AG04450 (cell line): Measurements from ENCODE around the gene CD47. TPM values are rescaled to one million over a fixed set of nuclear protein-coding genes. Genes with fewer than 3 reads are reported as not detected.

Experiments
- CTCF ChIA-PET: fragments of 300-600, 350-600 bp; formaldehyde crosslinking; extraction: SDS; loops from one replicate; lab custom pipeline; 2022; ENCODE audit warnings: antibody characterized with exemption, inconsistent platforms; lab: Charles Lee
- POLR2A ChIA-PET: fragments of 350-600 bp; formaldehyde crosslinking; extraction: SDS; loops from one replicate; lab custom pipeline; 2021; ENCODE audit warnings: antibody characterized with exemption, inconsistent platforms; lab: Yijun Ruan, JAX
- DNase-seq: peaks from one replicate; pipeline ENCODE4 v3.0.0-alpha.2; 2011; ENCODE audit warnings: low read depth, low spot score
- H3K27ac ChIP-seq: one replicate; pipeline ENCODE4 v1.5.1; 2012; ENCODE audit warnings: low read depth, low read length, control low read depth
- H3K27me3 ChIP-seq: one replicate; pipeline ENCODE4 v1.6.0; 2012; ENCODE audit warnings: low read length; ENCODE audit not compliant: control insufficient read depth, insufficient read depth
- H3K4me3 ChIP-seq: 2 replicates; pipeline ENCODE4 v1.5.1; 2011; ENCODE audit warnings: mild to moderate bottlenecking, low read depth, low read length, control low read depth
- H3K9me3 ChIP-seq: 2 replicates; pipeline ENCODE4 v1.5.1; 2012; ENCODE audit warnings: low read length; ENCODE audit not compliant: control insufficient read depth, insufficient read depth
- CTCF ChIP-seq: IDR thresholded peaks from 2 replicates; pipeline ENCODE4 v1.5.1; 2011; ENCODE audit warnings: low read depth, low read length, control low read depth, inconsistent platforms
- polyA plus RNA-seq: library from polyadenylated mRNA; depleted of rRNA; stranded (reverse); fragments of >200 nt; gene quantifications from 2 replicates; pipeline ENCODE4 v1.2.3, GENCODE V29; 2011

Gene CD47
- polyA plus RNA-seq, 1 experiment: 108 TPM

GRCh38 chr3:108070356-108070755 lies 20.5 kb downstream of the CD47 start:
- H3K27me3 ChIP-seq: no peaks in the 10 kb centered on the region
- DNase-seq: no peak
- POLR2A ChIA-PET: no interaction called here
- no peaks in the 10 kb centered on the region for H3K9me3 ChIP-seq
- H3K27ac ChIP-seq: no peak overlapping the region
- no peak overlapping the region for H3K4me3 ChIP-seq
- TF ChIP-seq CTCF: no peak
- CTCF ChIA-PET: interaction anchor here (0.6 to 1.7 kb wide), 2 partner anchors 118 to 407 kb away, joined by 3 to 6 read pairs; no protein-coding TSS in a partner anchor

GRCh38 chr3:108067768-108068167 lies 23.1 kb downstream of the CD47 start:
- Histone ChIP-seq H3K4me3 (no peak overlapping the region), H3K27ac (no peak overlapping the region), H3K9me3 (no peaks in the 10 kb centered on the region), H3K27me3 (no peaks in the 10 kb centered on the region)
- ChIA-PET CTCF (no interaction called here), POLR2A (no interaction called here)
- no peak for TF ChIP-seq CTCF
- DNase-seq: no peak

- H3K4me3 ChIP-seq: no peak overlapping the region
- no peak overlapping the region for H3K27ac ChIP-seq
- ChIA-PET CTCF (no interaction called here), POLR2A (no interaction called here)
- H3K27me3 ChIP-seq: no peaks in the 10 kb centered on the region
- DNase-seq: no peak
- H3K9me3 ChIP-seq: no peaks in the 10 kb centered on the region
- TF ChIP-seq CTCF: no peak
Observed at GRCh38 chr3:108065096-108065495, 25.7 kb downstream of the CD47 start.

GRCh38 chr3:108064293-108064887 lies 26.4 kb downstream of the CD47 start:
- no peak overlapping the region for H3K4me3 ChIP-seq
- H3K27ac ChIP-seq: no peak overlapping the region
- H3K9me3 ChIP-seq: no peaks in the 10 kb centered on the region
- DNase-seq: no peak
- ChIA-PET POLR2A (no interaction called here), CTCF (no interaction called here)
- no peak for TF ChIP-seq CTCF
- no peaks in the 10 kb centered on the region for H3K27me3 ChIP-seq

- no peaks in the 10 kb centered on the region for H3K9me3 ChIP-seq
Observed at GRCh38 chr3:108062051-108062450, 28.8 kb downstream of the CD47 start.

More at GRCh38 chr3:108062051-108062450, 28.8 kb downstream of the CD47 start:
- DNase-seq: no peak
- Histone ChIP-seq H3K27me3 (no peaks in the 10 kb centered on the region), H3K4me3 (no peak overlapping the region), H3K27ac (no peak overlapping the region)
- POLR2A ChIA-PET: no interaction called here
- CTCF ChIA-PET: interaction anchor here (2.0 kb wide), 1 partner anchor 416 kb away, joined by 7 read pairs; no protein-coding TSS in a partner anchor
- TF ChIP-seq CTCF: no peak
